Measurements from ENCODE around the gene DOCK4.

The DOCK4 gene

GRCh38 chr7:112103246-112103645, 103.0 kb downstream of the DOCK4 start:
- Histone ChIP-seq H3K9ac (ENCODE audit: low read depth in 1 of 2, low read length in 2 of 2) (no peak overlapping the region), H3K4me1 (ENCODE audit: control insufficient read depth in 2 of 2, insufficient read depth in 2 of 2, low read length in 2 of 2) (peaks cover 0 to 2% of the 10 kb centered on the region in 2 donors), H3K27me3 (ENCODE audit: control insufficient read depth in 2 of 2, insufficient read depth in 2 of 2, low read length in 2 of 2) (no peaks in the 10 kb centered on the region), H3K9me3 (ENCODE audit: control insufficient read depth in 2 of 2, low read length in 2 of 2) (no peaks in the 10 kb centered on the region), H3K36me3 (ENCODE audit: control insufficient read depth in 2 of 2, insufficient read depth in 2 of 2, low read length in 2 of 2) (no peaks in the 10 kb centered on the region), H3K4me3 (ENCODE audit: low read length in 2 of 2) (no peak overlapping the region), H3K27ac (ENCODE audit: low read depth in 2 of 2, low read length in 2 of 2) (no peak overlapping the region)

GRCh38 chr7:112101201-112101846, 104.9 kb downstream of the DOCK4 start:
- Histone ChIP-seq H3K4me3 (ENCODE audit: low read length in 2 of 2) (no peak overlapping the region), H3K27ac (ENCODE audit: low read depth in 2 of 2, low read length in 2 of 2) (no peak overlapping the region), H3K4me1 (ENCODE audit: control insufficient read depth in 2 of 2, insufficient read depth in 2 of 2, low read length in 2 of 2) (peaks cover 0 to 2% of the 10 kb centered on the region in 2 donors), H3K9me3 (ENCODE audit: control insufficient read depth in 2 of 2, low read length in 2 of 2) (no peaks in the 10 kb centered on the region), H3K36me3 (ENCODE audit: control insufficient read depth in 2 of 2, insufficient read depth in 2 of 2, low read length in 2 of 2) (no peaks in the 10 kb centered on the region), H3K9ac (ENCODE audit: low read depth in 1 of 2, low read length in 2 of 2) (no peak overlapping the region), H3K27me3 (ENCODE audit: control insufficient read depth in 2 of 2, insufficient read depth in 2 of 2, low read length in 2 of 2) (no peaks in the 10 kb centered on the region)

- H3K9me3 ChIP-seq (ENCODE audit: control insufficient read depth in 2 of 2, low read length in 2 of 2), result no peaks in the 10 kb centered on the region
- H3K36me3 ChIP-seq (ENCODE audit: control insufficient read depth in 2 of 2, insufficient read depth in 2 of 2, low read length in 2 of 2), result no peaks in the 10 kb centered on the region
- H3K27me3 ChIP-seq (ENCODE audit: control insufficient read depth in 2 of 2, insufficient read depth in 2 of 2, low read length in 2 of 2), result no peaks in the 10 kb centered on the region
- peaks cover 0 to 2% of the 10 kb centered on the region in 2 donors for H3K4me1 ChIP-seq (ENCODE audit: control insufficient read depth in 2 of 2, insufficient read depth in 2 of 2, low read length in 2 of 2)
- no peak overlapping the region for H3K4me3 ChIP-seq (ENCODE audit: low read length in 2 of 2)
- H3K9ac ChIP-seq (ENCODE audit: low read depth in 1 of 2, low read length in 2 of 2), result no peak overlapping the region
- H3K27ac ChIP-seq (ENCODE audit: low read depth in 2 of 2, low read length in 2 of 2), result no peak overlapping the region
Observed at GRCh38 chr7:112097524-112097923, 108.7 kb downstream of the DOCK4 start.

GRCh38 chr7:112093409-112093808, 112.8 kb downstream of the DOCK4 start:
- Histone ChIP-seq H3K9ac (ENCODE audit: low read depth in 1 of 2, low read length in 2 of 2) (no peak overlapping the region), H3K36me3 (ENCODE audit: control insufficient read depth in 2 of 2, insufficient read depth in 2 of 2, low read length in 2 of 2) (no peaks in the 10 kb centered on the region), H3K4me1 (ENCODE audit: control insufficient read depth in 2 of 2, insufficient read depth in 2 of 2, low read length in 2 of 2) (no peaks in the 10 kb centered on the region), H3K27ac (ENCODE audit: low read depth in 2 of 2, low read length in 2 of 2) (no peak overlapping the region), H3K4me3 (ENCODE audit: low read length in 2 of 2) (no peak overlapping the region), H3K9me3 (ENCODE audit: control insufficient read depth in 2 of 2, low read length in 2 of 2) (no peaks in the 10 kb centered on the region), H3K27me3 (ENCODE audit: control insufficient read depth in 2 of 2, insufficient read depth in 2 of 2, low read length in 2 of 2) (no peaks in the 10 kb centered on the region)

GRCh38 chr7:112092709-112093395, 113.3 kb downstream of the DOCK4 start:
- H3K27ac ChIP-seq (ENCODE audit: low read depth in 2 of 2, low read length in 2 of 2), result no peak overlapping the region
- H3K27me3 ChIP-seq (ENCODE audit: control insufficient read depth in 2 of 2, insufficient read depth in 2 of 2, low read length in 2 of 2), result no peaks in the 10 kb centered on the region
- no peaks in the 10 kb centered on the region for H3K4me1 ChIP-seq (ENCODE audit: control insufficient read depth in 2 of 2, insufficient read depth in 2 of 2, low read length in 2 of 2)
- H3K9ac ChIP-seq (ENCODE audit: low read depth in 1 of 2, low read length in 2 of 2), result no peak overlapping the region
- no peaks in the 10 kb centered on the region for H3K36me3 ChIP-seq (ENCODE audit: control insufficient read depth in 2 of 2, insufficient read depth in 2 of 2, low read length in 2 of 2)
- no peaks in the 10 kb centered on the region for H3K9me3 ChIP-seq (ENCODE audit: control insufficient read depth in 2 of 2, low read length in 2 of 2)
- H3K4me3 ChIP-seq (ENCODE audit: low read length in 2 of 2), result no peak overlapping the region

GRCh38 chr7:112092306-112092705, 113.9 kb downstream of the DOCK4 start:
- Histone ChIP-seq H3K4me1 (ENCODE audit: control insufficient read depth in 2 of 2, insufficient read depth in 2 of 2, low read length in 2 of 2) (no peaks in the 10 kb centered on the region), H3K36me3 (ENCODE audit: control insufficient read depth in 2 of 2, insufficient read depth in 2 of 2, low read length in 2 of 2) (no peaks in the 10 kb centered on the region), H3K9me3 (ENCODE audit: control insufficient read depth in 2 of 2, low read length in 2 of 2) (no peaks in the 10 kb centered on the region), H3K27me3 (ENCODE audit: control insufficient read depth in 2 of 2, insufficient read depth in 2 of 2, low read length in 2 of 2) (no peaks in the 10 kb centered on the region), H3K27ac (ENCODE audit: low read depth in 2 of 2, low read length in 2 of 2) (no peak overlapping the region), H3K9ac (ENCODE audit: low read depth in 1 of 2, low read length in 2 of 2) (no peak overlapping the region), H3K4me3 (ENCODE audit: low read length in 2 of 2) (no peak overlapping the region)

GRCh38 chr7:112091768-112092167, 114.4 kb downstream of the DOCK4 start:
- no peaks in the 10 kb centered on the region for H3K9me3 ChIP-seq (ENCODE audit: control insufficient read depth in 2 of 2, low read length in 2 of 2)
- no peak overlapping the region for H3K27ac ChIP-seq (ENCODE audit: low read depth in 2 of 2, low read length in 2 of 2)
- no peaks in the 10 kb centered on the region for H3K27me3 ChIP-seq (ENCODE audit: control insufficient read depth in 2 of 2, insufficient read depth in 2 of 2, low read length in 2 of 2)
- no peaks in the 10 kb centered on the region for H3K4me1 ChIP-seq (ENCODE audit: control insufficient read depth in 2 of 2, insufficient read depth in 2 of 2, low read length in 2 of 2)
- H3K9ac ChIP-seq (ENCODE audit: low read depth in 1 of 2, low read length in 2 of 2), result no peak overlapping the region
- no peaks in the 10 kb centered on the region for H3K36me3 ChIP-seq (ENCODE audit: control insufficient read depth in 2 of 2, insufficient read depth in 2 of 2, low read length in 2 of 2)
- no peak overlapping the region for H3K4me3 ChIP-seq (ENCODE audit: low read length in 2 of 2)

- Histone ChIP-seq H3K9ac (ENCODE audit: low read depth in 1 of 2, low read length in 2 of 2) (no peak overlapping the region), H3K36me3 (ENCODE audit: control insufficient read depth in 2 of 2, insufficient read depth in 2 of 2, low read length in 2 of 2) (no peaks in the 10 kb centered on the region), H3K4me1 (ENCODE audit: control insufficient read depth in 2 of 2, insufficient read depth in 2 of 2, low read length in 2 of 2) (no peaks in the 10 kb centered on the region), H3K4me3 (ENCODE audit: low read length in 2 of 2) (no peak overlapping the region), H3K9me3 (ENCODE audit: control insufficient read depth in 2 of 2, low read length in 2 of 2) (no peaks in the 10 kb centered on the region), H3K27ac (ENCODE audit: low read depth in 2 of 2, low read length in 2 of 2) (no peak overlapping the region), H3K27me3 (ENCODE audit: control insufficient read depth in 2 of 2, insufficient read depth in 2 of 2, low read length in 2 of 2) (no peaks in the 10 kb centered on the region)
Observed at GRCh38 chr7:112089551-112089950, 116.6 kb downstream of the DOCK4 start.

GRCh38 chr7:112088484-112089016, 117.6 kb downstream of the DOCK4 start:
- Histone ChIP-seq H3K27ac (ENCODE audit: low read depth in 2 of 2, low read length in 2 of 2) (no peak overlapping the region), H3K4me1 (ENCODE audit: control insufficient read depth in 2 of 2, insufficient read depth in 2 of 2, low read length in 2 of 2) (no peaks in the 10 kb centered on the region), H3K27me3 (ENCODE audit: control insufficient read depth in 2 of 2, insufficient read depth in 2 of 2, low read length in 2 of 2) (no peaks in the 10 kb centered on the region), H3K9me3 (ENCODE audit: control insufficient read depth in 2 of 2, low read length in 2 of 2) (no peaks in the 10 kb centered on the region), H3K9ac (ENCODE audit: low read depth in 1 of 2, low read length in 2 of 2) (no peak overlapping the region), H3K36me3 (ENCODE audit: control insufficient read depth in 2 of 2, insufficient read depth in 2 of 2, low read length in 2 of 2) (no peaks in the 10 kb centered on the region), H3K4me3 (ENCODE audit: low read length in 2 of 2) (no peak overlapping the region)

GRCh38 chr7:112086496-112087254, 119.5 kb downstream of the DOCK4 start:
- Histone ChIP-seq H3K4me3 (ENCODE audit: low read length in 2 of 2) (no peak overlapping the region), H3K27me3 (ENCODE audit: control insufficient read depth in 2 of 2, insufficient read depth in 2 of 2, low read length in 2 of 2) (no peaks in the 10 kb centered on the region), H3K9ac (ENCODE audit: low read depth in 1 of 2, low read length in 2 of 2) (no peak overlapping the region), H3K27ac (ENCODE audit: low read depth in 2 of 2, low read length in 2 of 2) (no peak overlapping the region), H3K9me3 (ENCODE audit: control insufficient read depth in 2 of 2, low read length in 2 of 2) (no peaks in the 10 kb centered on the region), H3K36me3 (ENCODE audit: control insufficient read depth in 2 of 2, insufficient read depth in 2 of 2, low read length in 2 of 2) (no peaks in the 10 kb centered on the region), H3K4me1 (ENCODE audit: control insufficient read depth in 2 of 2, insufficient read depth in 2 of 2, low read length in 2 of 2) (no peaks in the 10 kb centered on the region)

Measured in mucosa of rectum (tissue), 2 donors.